ENCODE results near the gene NTNG1. TPM values are rescaled to one million over a fixed set of nuclear protein-coding genes. Genes with fewer than 3 reads are reported as not detected.

Gene NTNG1
- total and polyA plus RNA-seq, 3 donors from 2014 or later: 1.8 to 2.3 (median 2.2) TPM

DNA sequence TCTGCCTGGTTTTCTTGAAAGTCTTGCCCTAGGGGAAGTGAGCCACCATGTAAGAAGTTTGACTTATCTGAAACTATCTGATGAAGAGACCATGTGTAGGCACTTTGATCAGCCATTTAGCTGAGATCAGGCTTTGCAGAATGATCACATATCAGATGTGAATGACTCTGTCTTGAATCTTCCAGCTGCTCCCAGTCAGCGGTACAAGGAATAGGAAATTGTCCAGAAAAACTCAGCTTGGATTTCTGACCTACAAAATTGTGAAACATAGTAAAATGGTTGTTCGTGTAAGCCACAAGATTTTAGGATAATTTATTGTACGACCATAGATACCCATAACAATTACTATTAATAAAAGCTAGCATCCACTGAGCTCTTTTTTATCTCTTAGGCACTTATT lies 41.9 kb upstream of the NTNG1 start:
- intact Hi-C loops (cut with DNase I; ENCODE audit: low total_unique reads): no loop called here
- H3K36me3 ChIP-seq (ENCODE audit: low read depth, missing control alignments): no peaks in the 10 kb centered on the region
- H3K27ac ChIP-seq: no peak overlapping the region
- H3K4me3 ChIP-seq: no peak overlapping the region
- no peaks in the 10 kb centered on the region for H3K4me1 ChIP-seq
- H3K27me3 ChIP-seq: no peaks in the 10 kb centered on the region
- H3K9me3 ChIP-seq: no peaks in the 10 kb centered on the region
- 78 to 83% methylated on average over 3 of the region's 3 CpGs for WGBS, 2 donors
- no peak for DNase-seq
- TF ChIP-seq, protein P1, sequence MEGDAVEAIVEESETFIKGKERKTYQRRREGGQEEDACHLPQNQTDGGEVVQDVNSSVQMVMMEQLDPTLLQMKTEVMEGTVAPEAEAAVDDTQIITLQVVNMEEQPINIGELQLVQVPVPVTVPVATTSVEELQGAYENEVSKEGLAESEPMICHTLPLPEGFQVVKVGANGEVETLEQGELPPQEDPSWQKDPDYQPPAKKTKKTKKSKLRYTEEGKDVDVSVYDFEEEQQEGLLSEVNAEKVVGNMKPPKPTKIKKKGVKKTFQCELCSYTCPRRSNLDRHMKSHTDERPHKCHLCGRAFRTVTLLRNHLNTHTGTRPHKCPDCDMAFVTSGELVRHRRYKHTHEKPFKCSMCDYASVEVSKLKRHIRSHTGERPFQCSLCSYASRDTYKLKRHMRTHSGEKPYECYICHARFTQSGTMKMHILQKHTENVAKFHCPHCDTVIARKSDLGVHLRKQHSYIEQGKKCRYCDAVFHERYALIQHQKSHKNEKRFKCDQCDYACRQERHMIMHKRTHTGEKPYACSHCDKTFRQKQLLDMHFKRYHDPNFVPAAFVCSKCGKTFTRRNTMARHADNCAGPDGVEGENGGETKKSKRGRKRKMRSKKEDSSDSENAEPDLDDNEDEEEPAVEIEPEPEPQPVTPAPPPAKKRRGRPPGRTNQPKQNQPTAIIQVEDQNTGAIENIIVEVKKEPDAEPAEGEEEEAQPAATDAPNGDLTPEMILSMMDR (IDR thresholded peaks at IDR 0.05): no peak
- no peak for TF ChIP-seq POLR2A (IDR thresholded peaks at IDR 0.05)

DNA sequence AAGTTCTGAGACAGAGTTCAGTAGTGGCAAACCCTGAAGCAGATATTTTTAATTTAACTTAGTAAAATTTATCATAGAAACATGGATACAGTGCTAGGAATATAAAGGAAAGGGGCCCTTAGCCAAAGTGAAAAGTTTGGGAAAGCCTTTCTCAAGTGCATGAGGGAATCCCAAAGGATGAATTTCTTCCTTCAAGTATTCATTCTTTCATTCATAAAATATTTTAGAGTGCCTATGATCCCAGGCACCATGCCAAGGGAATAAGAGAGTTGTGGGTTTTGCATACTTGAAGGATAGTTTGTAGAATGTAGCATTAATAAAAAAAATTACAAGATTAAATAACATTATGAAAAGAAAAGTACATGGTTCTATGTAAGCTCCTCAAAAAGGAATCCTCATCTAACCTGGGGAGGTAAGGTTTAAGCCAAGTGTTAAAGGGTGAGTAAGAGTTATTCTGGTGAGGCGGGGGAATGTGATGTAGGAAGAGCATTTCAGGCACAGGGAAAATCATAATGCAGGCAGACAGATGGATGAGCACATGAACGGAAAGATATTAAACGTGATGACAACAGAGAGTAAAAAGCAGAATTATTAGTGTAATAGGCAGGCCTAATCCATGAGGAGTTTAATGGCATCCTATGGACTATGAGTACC lies 40.4 kb upstream of the NTNG1 start:
- no peak overlapping the region for H3K4me3 ChIP-seq

DNA sequence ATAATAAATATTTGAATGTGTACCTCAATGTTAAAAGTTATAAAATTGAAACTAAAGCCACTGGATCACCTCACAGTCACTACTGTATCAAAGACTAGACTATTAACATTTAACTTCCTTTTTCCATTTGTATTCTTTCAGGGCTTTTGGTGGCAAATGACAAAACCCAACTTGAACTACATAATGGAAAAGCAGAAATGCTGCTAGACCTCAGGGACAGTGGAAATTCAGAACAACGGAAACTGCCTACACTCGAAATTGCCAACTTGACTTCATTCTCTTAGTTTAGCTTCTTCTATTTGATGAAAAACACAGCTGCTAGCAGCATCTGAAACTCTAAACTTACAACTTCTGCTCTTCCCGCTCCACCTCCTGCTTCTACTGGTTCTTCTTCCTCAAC lies 34.9 kb upstream of the NTNG1 start:
- H3K9me3 ChIP-seq: no peaks in the 10 kb centered on the region
- H3K27me3 ChIP-seq: no peaks in the 10 kb centered on the region
- intact Hi-C loops (cut with DNase I; ENCODE audit: low total_unique reads): no loop called here
- WGBS, 2 donors: 91 to 92% methylated on average over 3 of the region's 3 CpGs
- no peak overlapping the region for H3K4me3 ChIP-seq
- no peaks in the 10 kb centered on the region for H3K4me1 ChIP-seq
- TF ChIP-seq POLR2A (IDR thresholded peaks at IDR 0.05): no peak
- TF ChIP-seq, protein P1 (IDR thresholded peaks at IDR 0.05): no peak
- DNase-seq: no peak
- H3K27ac ChIP-seq: no peak overlapping the region
- H3K36me3 ChIP-seq (ENCODE audit: low read depth, missing control alignments): no peaks in the 10 kb centered on the region

More for the DNA sequence above, 40.4 kb upstream of the NTNG1 start:
- H3K4me1 ChIP-seq: no peaks in the 10 kb centered on the region
- no peaks in the 10 kb centered on the region for H3K9me3 ChIP-seq
- H3K27me3 ChIP-seq: no peaks in the 10 kb centered on the region
- no peak overlapping the region for H3K27ac ChIP-seq
- 89 to 94% methylated on average over 3 of the region's 3 CpGs for WGBS, 2 donors
- intact Hi-C loops (cut with DNase I; ENCODE audit: low total_unique reads): no loop called here
- TF ChIP-seq, protein P1 (IDR thresholded peaks at IDR 0.05): no peak
- TF ChIP-seq POLR2A (IDR thresholded peaks at IDR 0.05): no peak
- no peaks in the 10 kb centered on the region for H3K36me3 ChIP-seq (ENCODE audit: low read depth, missing control alignments)
- DNase-seq: no peak

DNA sequence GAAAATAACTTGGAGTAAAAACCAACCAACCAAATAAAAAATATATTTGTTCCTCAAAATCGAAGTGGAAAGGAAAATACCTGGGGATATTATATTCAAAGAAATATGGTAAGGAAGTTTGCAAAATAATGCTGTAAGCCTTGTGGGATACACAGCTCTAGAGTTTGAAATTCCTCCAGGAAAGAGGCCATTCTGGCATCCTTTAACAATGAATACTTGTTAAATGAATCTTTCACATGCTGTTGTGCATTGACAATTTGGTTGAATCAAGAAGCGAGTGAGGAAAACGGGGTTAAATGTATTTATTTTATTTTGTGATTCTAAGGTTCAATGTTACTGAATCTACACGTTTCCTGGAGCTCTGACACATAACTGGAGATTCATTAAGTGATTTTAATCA lies 30.5 kb upstream of the NTNG1 start:
- Histone ChIP-seq H3K4me1 (no peaks in the 10 kb centered on the region), H3K27me3 (no peaks in the 10 kb centered on the region), H3K9me3 (no peaks in the 10 kb centered on the region), H3K27ac (no peak overlapping the region), H3K36me3 (ENCODE audit: low read depth, missing control alignments) (no peaks in the 10 kb centered on the region), H3K4me3 (no peak overlapping the region)
- intact Hi-C loops (cut with DNase I; ENCODE audit: low total_unique reads): no loop called here
- WGBS, 2 donors: 53 to 57% methylated on average over 4 of the region's 4 CpGs
- TF ChIP-seq, protein P1 (IDR thresholded peaks at IDR 0.05): no peak
- no peak for TF ChIP-seq POLR2A (IDR thresholded peaks at IDR 0.05)
- DNase-seq: no peak

DNA sequence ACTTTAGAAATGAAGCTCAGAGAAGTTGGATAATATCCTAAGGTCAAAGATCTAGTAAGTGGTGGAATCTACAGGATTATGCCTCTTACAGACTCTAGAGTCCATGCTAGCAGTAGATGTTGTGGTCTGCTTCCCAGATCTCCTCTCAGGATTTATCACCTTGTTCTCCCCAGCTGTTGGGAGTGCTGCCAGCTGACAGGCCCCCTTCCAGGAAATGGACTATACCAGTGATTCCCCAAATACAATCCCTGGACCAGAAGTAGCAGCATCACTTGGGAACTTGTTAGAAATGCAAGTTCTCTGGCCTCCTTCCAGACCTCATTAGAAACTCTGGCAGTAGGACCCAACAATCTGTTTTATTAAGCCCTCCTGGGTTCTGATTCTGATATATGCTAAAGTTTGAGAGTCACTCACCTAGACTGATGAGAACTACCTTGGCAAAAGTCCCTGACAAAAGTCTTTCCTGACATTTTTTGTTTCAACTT lies 24.5 kb upstream of the NTNG1 start:
- TF ChIP-seq, protein P1 (IDR thresholded peaks at IDR 0.05): no peak
- no peak for TF ChIP-seq POLR2A (IDR thresholded peaks at IDR 0.05)
- H3K9me3 ChIP-seq: no peaks in the 10 kb centered on the region
- intact Hi-C loops (cut with DNase I; ENCODE audit: low total_unique reads): no loop called here
- no peak overlapping the region for H3K27ac ChIP-seq
- no peaks in the 10 kb centered on the region for H3K36me3 ChIP-seq (ENCODE audit: low read depth, missing control alignments)
- H3K4me1 ChIP-seq: no peaks in the 10 kb centered on the region
- no peak for DNase-seq
- no peaks in the 10 kb centered on the region for H3K27me3 ChIP-seq
- H3K4me3 ChIP-seq: no peak overlapping the region
